Stimulated activated CD4-positive, alpha-beta T cell treated with anti-CD3 and anti-CD28 coated beads, TNF-alpha, amount 100 ng/mL, for 1 hour (primary cell): ENCODE results near the gene QRSL1.
A peak's percentile ranks its signal among the peaks of the same experiment; 100 is the strongest.
"Not testable (repeated sequence)": the region's sequence is repeated elsewhere in the genome, so short reads cannot be mapped to it uniquely, and the experiment has no call there.

Source experiments
- DNase-seq, 3 donors: peaks; one replicate each; pipeline ENCODE4 v3.0.0-alpha.2; 2020; ENCODE audit warnings: low read depth in 3 of 3, low spot score in 1 of 3

The QRSL1 gene, protein sequence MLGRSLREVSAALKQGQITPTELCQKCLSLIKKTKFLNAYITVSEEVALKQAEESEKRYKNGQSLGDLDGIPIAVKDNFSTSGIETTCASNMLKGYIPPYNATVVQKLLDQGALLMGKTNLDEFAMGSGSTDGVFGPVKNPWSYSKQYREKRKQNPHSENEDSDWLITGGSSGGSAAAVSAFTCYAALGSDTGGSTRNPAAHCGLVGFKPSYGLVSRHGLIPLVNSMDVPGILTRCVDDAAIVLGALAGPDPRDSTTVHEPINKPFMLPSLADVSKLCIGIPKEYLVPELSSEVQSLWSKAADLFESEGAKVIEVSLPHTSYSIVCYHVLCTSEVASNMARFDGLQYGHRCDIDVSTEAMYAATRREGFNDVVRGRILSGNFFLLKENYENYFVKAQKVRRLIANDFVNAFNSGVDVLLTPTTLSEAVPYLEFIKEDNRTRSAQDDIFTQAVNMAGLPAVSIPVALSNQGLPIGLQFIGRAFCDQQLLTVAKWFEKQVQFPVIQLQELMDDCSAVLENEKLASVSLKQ

DNA sequence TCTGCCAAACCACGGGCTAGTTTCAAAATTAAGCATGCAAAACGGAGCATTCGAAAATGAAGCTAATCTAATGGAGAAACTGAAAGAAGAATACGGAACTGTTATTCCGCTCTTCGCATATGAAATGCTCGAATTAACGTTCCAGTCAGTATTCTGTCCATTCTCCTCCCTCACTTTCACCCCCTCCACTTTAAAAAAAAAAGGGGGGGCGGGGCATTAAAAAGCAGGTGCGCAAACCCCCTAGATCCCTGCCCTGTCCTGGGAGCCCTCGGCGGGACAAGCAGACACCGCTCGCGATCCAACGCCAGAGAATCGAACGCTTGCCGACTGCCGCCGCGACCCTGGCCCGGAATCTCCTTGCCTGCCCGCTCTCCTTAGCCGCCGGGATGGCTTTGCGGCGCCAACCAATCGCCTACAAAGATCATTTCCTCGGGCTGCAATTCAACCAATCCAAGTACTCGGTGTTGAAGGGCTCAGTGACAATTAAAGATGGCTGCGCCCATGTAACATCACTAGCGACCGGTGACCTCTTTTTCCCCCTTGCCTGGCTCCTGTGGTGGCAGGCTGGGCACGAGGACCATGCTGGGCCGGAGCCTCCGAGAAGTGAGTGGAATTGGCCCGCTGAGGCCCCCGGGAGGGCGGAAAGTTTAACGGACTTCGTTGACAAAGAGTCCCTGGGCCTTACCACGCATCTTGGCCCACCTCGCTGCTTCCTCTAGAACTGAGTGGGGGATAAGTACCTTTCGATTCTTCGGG, at the start of gene QRSL1, which contains the start of gene RTN4IP1:
TSS of gene QRSL1 (plus strand) at position 476 of the 756 bp plus-strand sequence. CDS start at position 580, 104 bp downstream.
TSS of gene RTN4IP1 (minus strand) at position 396 of the 756 bp plus-strand sequence. CDS start 477 bp downstream, outside the sequence.
- DNase-seq, result peak; percentile 62 to 68 (median 66)

DNA sequence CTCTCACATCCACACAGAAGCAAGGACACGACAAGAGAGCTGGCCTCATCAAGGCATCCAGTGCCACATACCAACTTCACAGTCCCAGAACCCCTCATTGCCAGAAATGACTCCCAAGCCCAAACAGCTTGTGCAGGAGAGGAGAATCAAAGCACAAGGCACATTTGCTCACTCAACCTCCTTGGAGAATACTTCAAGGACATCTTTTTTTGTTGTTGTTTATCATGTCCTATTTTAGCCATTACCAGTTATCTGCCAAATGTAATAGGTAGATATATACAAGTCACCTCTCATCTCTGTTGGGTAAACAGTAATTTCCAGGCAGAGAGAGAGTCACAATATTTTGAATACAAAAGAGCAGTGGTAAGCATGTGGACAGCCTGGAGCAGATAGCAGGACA, 47.9 kb upstream of the QRSL1 start:
- DNase-seq, result no peak

DNA sequence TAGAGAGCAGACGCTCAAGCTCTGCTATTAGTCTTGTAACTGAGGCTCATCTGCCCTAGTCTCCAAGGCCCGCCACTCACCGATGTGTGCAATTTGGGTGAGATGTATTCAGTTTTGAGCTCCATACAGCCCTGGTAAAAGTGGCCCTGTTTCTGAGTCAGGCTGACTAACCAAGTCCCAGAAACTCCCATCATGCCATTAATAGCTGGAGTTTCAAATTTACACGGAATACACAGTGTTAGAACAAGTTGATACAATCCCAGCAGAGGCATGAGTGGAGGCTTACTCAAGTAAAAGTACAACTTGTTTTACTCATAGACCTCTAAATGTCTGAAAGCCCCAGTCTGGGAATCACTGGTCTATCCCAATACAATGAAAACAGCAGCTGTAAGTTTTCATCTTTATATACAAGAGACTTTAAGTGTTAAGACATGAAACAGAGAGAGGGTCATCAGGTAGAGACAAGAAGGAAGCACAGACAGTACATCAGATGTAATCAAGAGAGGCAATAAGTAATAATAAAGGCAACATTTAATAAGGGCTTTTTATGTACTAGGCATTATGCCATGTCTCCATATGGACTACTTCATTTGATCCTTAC, 42.5 kb upstream of the QRSL1 start:
- DNase-seq, result no peak

DNA sequence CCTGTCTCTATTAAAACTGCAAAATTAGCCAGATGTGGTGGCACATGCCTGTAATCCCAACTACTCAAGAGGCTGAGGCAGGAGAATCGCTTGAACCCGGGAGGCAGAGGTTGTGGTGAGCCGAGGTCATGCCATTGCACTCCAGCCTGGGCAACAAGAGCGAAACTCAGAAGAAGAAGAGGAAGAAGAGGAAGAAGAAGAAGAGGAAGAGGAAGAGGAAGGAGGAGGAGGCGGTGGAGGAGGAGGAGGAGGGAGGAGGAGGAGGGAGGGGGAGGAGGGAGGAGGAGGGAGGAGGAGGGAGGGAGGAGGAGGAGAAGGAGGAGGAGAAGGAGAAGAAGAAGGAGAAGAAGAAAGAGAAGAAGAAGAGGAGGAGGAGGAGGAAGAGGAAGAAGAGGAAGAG, 40.4 kb upstream of the QRSL1 start:
- not testable (repeated sequence) for DNase-seq

DNA sequence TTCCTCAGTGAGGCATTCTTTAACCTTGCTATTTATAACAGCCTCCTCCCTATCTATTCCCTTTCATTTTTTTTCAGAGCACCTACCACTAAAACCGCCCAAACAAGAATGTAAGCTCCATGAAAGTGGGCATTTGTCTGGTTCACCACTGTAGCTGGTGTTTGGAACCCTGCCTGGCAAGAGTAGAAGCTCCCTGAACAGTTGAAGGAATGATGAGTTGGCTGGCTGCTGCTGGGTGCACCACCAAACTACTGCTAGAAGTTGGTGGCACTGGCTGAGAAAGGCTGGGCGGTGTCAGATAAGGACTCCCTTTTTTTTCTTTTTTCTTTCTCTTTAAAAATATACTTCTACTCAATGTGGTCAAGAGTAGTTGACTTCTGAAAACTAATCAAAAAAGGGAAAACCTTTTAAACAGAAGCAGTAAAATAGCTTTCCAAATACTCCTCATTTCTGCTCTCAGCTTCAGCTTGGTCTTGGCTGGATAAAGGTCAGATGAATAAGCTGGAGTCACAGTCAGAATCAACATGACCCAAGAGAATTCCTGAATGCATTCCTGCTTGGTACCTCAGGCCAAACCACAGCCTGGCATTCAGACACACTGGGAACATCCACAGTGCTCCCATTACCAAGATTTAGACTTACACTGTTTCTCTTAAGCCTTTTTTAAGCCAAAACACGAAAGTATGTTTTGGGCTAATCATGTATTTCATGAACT, 38.1 kb upstream of the QRSL1 start:
- no peak for DNase-seq

DNA sequence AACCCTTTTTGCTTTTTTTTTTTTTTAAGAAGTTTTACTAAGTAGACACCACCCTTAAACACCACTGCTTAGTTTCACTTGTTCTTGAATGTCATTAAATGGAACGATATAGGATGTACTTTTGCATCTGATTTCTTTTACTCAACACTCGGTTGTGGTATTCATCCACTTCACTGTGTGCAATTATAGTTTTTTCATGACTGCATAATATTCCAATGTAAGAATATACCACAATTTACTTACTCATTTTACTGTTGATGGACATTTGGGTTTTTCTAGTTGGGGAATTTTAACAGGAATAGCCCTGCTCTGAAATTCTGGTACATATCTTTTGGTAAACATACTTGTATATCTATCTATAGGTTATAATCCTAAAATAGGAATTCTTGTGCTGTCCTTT, 29.9 kb upstream of the QRSL1 start:
- no peak for DNase-seq

DNA sequence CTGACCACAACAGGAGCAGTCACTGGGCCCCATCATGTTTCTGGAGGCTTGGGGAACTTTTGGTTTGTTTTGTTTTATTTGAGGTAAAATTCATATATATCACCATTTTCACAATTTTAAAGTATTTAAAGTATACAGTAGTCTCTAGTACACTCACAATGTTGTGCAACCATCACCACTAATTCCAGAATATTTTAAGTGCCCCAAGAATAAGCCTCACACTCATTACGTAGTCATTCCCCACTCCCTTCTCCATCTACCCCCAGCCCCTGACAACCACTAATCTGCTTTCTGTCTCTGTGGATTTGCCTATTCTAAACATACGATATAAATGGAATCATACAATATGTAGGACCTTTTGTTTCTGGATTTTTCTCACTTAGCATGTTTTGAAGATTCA, 29.0 kb upstream of the QRSL1 start:
- no peak for DNase-seq

DNA sequence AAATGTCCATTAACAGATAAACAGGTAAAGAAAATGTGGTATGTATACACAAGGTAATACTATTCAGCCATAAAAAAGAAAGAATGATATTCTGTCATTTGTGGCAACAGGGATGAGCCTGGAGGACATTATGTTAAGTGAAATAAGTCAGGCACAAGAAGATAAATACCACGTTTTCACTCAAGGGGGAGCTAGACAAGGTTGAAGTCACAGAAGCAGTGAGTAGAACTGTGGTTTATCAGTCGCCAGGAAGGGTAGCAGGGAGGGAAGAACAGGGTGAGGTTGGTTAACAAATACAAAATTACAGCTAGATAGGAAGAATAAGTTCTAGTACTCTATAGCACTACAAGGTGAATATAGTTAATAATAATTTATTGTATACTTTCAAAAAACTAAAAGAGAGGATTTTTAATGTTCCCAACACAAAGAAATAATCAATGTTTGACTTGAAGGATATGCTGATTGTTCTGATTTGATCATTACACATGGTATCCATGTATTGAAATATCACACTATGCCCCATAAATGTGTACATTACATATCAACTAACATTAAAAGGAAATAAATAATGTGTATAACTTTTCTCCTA, 21.2 kb upstream of the QRSL1 start:
- no peak for DNase-seq

DNA sequence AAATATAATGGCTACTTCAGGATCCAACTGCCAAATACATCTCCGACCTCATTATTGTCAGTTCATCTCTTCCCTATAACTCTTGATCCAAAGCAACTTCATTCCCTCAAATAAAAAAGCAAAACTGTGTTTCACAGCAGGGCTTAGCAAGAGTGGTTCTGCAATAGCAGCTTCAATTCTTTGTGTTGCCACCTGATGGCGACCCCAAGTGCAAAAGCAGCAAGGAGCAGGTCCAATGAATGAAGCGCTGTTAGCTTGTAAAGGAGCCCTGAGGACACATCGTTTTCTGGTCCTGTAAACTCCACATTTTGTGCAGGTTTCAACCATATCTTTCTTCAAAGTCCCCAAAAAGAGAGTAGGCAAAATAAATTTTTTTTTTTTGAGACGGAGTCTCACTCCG, 19.7 kb upstream of the QRSL1 start:
- no peak for DNase-seq

DNA sequence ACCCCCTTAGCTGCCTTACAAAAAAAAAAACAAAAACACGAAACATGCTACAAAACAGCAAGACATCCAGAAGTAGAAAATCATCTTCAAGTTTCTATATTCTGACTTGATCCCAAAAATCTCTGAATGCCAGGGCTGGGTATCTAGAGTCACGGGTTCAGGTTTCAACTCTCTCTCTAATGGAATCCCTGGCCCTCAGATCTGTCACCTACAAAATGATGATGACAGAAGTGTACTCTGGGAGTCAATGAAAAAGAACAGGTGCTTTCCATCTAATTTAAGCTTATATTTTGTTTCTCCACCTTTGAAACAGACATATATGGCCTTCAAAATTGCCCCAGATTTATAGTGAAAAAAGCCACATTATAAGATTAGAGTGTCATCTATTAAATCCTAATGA, 18.3 kb upstream of the QRSL1 start:
- DNase-seq, result no peak

DNA sequence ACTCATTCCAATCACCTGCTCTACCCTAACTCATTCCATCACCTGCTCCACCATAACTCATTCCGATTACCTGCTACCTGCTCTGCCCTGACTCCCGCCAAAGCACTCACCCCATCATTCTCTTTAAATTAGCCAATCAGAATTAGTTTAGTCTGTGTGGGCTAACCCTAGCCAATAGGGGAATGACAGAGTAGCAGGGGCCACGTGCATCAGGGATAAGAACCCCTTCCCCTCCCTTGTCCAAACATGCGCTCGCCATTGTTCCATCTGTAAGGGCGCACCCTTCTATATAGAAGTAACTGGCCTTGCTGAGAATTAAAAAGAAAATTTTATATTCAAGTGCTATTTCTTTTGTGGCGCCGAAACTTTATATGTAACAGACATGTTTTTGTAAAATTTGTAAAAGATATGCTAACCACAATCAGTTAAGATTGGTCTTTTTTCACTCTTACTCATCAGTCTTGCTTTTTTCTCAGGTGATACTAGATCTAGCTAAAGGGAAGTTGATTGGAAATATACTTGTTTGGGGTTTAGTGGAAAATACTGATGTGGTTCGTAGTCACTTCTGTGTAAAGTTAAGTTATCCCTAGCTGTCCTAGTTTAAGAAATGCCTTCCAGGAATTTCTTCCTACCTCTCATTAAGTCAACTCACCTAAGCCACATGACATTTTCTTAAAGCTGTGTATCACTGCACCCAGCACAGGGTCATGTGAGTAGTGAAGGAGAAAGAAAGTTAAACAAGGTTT, 16.5 kb upstream of the QRSL1 start:
- DNase-seq, result no peak

DNA sequence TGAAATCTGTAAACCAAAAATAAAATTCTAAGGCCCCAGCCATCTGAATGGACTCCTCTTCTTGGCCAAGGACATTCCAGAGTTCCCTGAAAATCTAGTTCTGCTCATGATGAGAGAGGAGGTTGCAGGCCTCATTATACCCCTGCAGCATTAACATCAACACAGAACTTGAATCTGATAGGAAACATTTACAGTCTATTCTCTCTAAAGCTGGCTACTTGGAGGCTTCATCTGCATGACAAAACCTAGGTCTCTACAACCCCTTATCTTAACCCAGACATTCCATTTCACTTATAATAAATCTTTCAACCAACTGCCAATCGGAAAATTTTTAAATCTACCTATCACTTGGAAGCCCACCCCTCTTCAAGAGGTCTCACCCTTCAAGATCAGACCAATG, 15.8 kb upstream of the QRSL1 start:
- no peak for DNase-seq

DNA sequence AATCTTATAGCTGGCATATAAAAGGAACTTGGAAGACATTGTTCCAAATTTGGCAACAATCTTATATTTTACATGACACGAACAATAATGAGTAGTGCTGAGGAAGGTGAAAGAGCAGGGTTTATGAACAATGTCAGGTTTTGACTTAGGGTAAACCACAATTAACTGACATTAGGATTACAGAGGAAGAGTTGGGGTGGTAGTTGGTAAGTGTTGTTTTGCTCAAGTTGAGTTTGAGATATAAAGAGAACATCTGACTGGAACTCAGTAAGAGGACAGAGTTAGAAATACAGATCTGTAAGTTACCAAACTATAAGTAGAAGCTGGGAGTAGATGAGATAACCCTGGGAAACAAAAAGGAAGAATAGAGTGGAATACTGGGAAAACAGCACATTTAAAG, 15.2 kb upstream of the QRSL1 start:
- no peak for DNase-seq

DNA sequence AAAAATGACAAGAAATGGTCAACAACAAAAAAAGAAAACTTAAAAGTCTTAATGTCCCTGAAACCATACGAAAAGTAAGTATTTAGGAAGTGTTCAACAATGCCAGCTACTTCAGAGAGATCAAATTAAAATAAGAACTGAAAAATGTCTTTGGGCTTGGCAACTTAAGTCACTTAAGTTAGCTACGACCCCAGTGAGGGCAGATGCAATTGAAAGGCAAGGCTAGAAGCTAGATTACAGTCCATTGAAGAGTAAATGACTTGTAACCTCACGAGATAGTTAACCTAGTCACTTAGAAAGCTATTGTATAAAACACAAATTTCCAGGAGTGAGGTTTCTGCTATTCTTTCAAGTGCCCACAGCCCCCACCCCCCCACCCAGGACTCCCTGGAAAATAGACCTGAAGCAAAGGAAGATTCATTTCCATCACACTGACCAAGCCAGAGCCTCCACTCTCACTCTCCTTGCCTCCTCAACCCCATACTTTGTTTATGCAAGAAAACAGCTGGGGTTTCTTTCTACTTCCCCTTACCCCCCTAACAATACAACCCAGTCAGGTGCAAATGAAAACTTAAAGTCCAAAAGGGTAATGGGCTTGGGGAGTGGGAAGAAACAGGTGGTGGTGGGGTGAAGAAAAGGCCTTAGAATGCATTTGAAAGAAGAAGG, 14.7 kb upstream of the QRSL1 start:
- no peak for DNase-seq

DNA sequence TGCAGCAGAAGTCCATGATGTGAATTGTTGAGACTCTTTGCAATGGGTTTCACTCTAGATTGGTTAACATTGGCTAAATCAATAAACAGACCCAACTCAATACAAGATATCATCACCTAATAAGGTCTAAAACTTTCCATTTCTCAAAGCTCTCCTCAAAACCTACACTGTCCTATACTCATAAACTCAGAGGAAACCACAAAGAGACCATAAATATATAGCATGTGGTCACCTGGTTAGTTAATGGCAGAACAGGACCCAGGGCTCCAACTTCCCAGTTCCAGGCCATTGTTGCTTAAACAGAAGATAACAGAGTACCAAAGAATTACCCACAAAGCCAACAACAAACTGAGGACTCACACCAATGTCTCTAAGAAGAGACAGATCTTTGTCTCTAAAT, 12.1 kb upstream of the QRSL1 start:
- DNase-seq, result no peak

DNA sequence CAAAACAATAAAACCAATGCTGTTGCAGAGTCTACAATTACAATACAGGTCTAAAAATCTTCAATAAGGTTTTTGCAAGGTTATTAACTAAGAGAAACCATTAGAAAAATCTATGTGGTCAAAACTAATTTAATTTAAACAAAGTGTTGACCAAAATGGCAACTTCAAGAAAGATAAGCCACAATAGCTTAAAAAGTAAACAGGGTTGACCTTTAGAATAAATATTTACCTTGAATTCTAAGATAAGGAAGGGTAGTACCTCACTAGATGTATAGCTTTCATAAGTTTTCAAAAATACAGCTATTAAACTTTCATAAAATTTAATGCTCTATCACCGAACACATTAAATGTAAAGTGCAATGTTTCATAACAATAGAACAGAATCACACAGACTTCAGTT, 11.5 kb upstream of the QRSL1 start:
- no peak for DNase-seq

DNA sequence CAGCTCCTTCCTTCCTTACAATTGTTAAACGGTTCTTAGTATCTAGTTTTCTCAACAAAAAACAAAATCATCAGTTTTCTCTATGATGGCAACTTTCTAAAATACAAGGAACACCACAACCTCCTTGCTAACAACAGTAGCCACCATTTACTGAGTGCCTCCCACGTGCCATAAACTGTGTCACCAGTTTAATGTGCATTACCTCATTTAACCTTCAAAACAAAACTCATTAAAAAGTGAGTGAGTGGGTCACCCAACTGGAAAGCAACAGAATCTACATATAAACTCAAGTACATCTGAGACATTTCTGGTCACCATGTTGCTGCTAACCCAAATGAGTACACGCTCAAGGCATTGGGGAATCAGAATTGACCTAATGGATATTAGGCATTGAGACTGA, 11.1 kb upstream of the QRSL1 start:
- no peak for DNase-seq

DNA sequence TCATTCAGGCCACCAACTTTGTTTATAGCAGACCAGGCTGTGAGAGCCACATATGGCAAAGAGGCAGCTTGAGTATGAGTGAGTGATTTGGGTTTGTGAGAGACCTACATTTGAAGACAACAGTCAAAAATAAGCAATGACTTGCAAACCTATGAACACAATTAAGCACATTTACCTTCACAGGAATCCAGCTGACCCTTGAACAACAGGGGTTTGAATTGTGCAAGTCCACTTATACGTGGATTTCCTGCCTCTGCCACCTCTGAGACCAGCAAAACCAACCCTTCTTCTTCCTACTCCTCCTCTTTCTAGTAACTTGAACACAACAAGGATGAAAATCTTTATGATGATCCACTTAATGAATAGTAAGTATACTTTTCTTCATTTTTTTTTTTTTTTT, 10.2 kb upstream of the QRSL1 start:
- no peak for DNase-seq

DNA sequence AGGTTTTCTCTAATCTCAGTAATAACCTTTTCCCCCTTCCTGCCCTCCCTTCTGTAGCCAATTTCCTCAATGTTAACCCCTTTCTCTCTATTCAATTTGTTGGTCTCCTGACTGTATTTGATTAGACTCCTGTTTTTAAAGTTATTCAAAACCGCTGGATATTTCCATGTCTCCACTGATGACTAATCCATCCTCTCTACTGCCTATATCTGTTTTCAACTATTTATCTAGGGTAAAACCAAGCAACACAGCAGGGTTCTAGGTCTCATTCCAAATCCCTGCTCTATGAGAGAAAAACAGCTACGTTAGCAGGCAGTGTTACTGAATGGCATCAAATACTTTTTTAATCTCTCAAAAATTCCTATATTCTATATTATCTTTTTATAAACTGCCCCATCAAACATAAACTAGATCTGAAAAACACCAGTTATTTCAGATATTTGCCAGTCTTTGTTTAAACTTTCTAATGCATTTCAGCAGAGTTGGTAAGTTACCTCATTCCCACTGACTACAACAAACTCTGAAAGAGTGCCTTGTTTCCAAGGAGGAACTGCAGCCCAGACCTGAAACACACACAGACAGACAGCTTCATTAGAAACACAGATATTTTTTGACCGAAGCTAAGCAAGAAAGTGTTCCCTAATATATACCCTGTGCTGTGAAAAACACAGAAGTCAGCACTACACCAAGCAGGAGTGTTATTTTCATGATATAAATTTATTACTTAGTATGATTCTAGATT, 8.3 kb upstream of the QRSL1 start:
- DNase-seq, result no peak
